ENCODE measurements around the gene TRAF4. TPM values are rescaled to one million over a fixed set of nuclear protein-coding genes. Genes with fewer than 3 reads are reported as not detected.

The TRAF4 gene
- total and polyA plus RNA-seq, 10 of the 15 experiments (the other 5 are each of a cell fraction or from before 2014, with no cell fraction given), result 3.7 to 197 (median 66.4) TPM

GRCh38 chr17:28710861-28711722 is 32.7 kb upstream of the TRAF4 start (continued):
- TF ChIP-seq ELK1 (IDR thresholded peaks at IDR 0.05; ENCODE audit: low read depth, low read length), result no peak

- TSS peak; percentile 64 for BruUV-seq (replicated peaks)
- ChIA-PET RAD21 (ENCODE audit: unreplicated experiment) (interaction anchor here (0.7 to 3.4 kb wide), 13 partner anchors 8 to 406 kb away, joined by 3 to 20 read pairs (median 5); partner anchors contain the start of genes BLTP2, PIGS, RPL23A and SDF2), SMC1A (ENCODE audit: uncharacterized antibody, unreplicated experiment) (interaction anchor here (0.6 to 2.6 kb wide), 12 partner anchors 8 to 161 kb away, joined by 3 to 13 read pairs (median 4); partner anchors contain the start of genes RPL23A, SDF2, SUPT6H and TLCD1), POLR2A (interaction anchor here (0.6 to 3.5 kb wide), 20 partner anchors 8 to 633 kb away, joined by 3 to 29 read pairs (median 5); partner anchors contain the start of genes ALDOC, BLTP2, RPL23A and SDF2), CTCF (interaction anchor here (0.6 to 3.1 kb wide), 9 partner anchors 9 to 92 kb away, joined by 3 to 18 read pairs (median 4); partner anchors contain the start of gene TLCD1)
- 2% methylated on average over 18 of the region's 20 CpGs for WGBS (ENCODE audit: insufficient coverage, insufficient replicate concordance, low lambda C conversion rate, missing lambda C conversion rate)
- peak within 1 kb of the TSS; percentile 61 for H3K27ac ChIP-seq (ENCODE audit: control insufficient read depth, insufficient read depth)
- DNase-seq (ENCODE audit: low read depth, low spot score), result no peak
- H3K9ac ChIP-seq (ENCODE audit: control insufficient read depth, insufficient read depth, low read length), result peak within 1 kb of the TSS; percentile 72
- in situ Hi-C loops (cut with MboI) (no loop called here), intact Hi-C loops (cut with micrococcal nuclease; ENCODE audit: unreplicated experiment) (loop anchor here (2.0 to 10.0 kb wide), 2 partner anchors 65 to 157 kb away; partner anchors contain the start of gene UNC119)
- H3K36me3 ChIP-seq (ENCODE audit: control insufficient read depth in 2 of 2, insufficient read depth in 2 of 2, low read length in 1 of 2), result no peaks in the 10 kb centered on the region; a peak in 1 of 4 replicates
- ATAC-seq, result peak; percentile 49
- H2AFZ ChIP-seq (ENCODE audit: control insufficient read depth, low read depth, low read length), result peak within 1 kb of the TSS; percentile 93
- H4K20me1 ChIP-seq (ENCODE audit: control insufficient read depth, insufficient read depth), result no peaks in the 10 kb centered on the region
- peak within 1 kb of the TSS; percentile 73 for H3K4me3 ChIP-seq
- no peaks in the 10 kb centered on the region for H3K27me3 ChIP-seq (replicated peaks in 1 of 2; ENCODE audit: control insufficient read depth in 2 of 2, insufficient read depth in 2 of 2, low read length in 1 of 2)
- peaks cover 9% of the 10 kb centered on the region for H3K4me1 ChIP-seq (ENCODE audit: control insufficient read depth, insufficient read depth, low read length)
- no peaks in the 10 kb centered on the region for H3K79me2 ChIP-seq (ENCODE audit: control insufficient read depth, insufficient read depth, low read length)
- H3K4me2 ChIP-seq (ENCODE audit: control insufficient read depth, insufficient read depth), result peak within 1 kb of the TSS; percentile 95
- TF ChIP-seq CBFB (IDR thresholded peaks at IDR 0.05; ENCODE audit: low read depth) (0 out of 2 replicates have a peak, but pooled peaks have one; percentile 2), LARP7 (IDR thresholded peaks at IDR 0.05) (0 out of 2 replicates have a peak, but pooled peaks have one; percentile 28), HSF1 (IDR thresholded peaks at IDR 0.05; ENCODE audit: low read depth, low read length) (no peak), SMARCA5 (IDR thresholded peaks at IDR 0.05) (0 out of 2 replicates have a peak, but pooled peaks have one; percentile 33), CHD1 (IDR thresholded peaks at IDR 0.05; ENCODE audit: low read depth, low read length) (no peak), NKRF (conservative IDR thresholded peaks at IDR 0.05) (0 out of 2 replicates have a peak, but pooled peaks have one; percentile 10), POLR2A (IDR thresholded peaks at IDR 0.05; ENCODE audit: low read depth, low read length) (peak; percentile 7; the same call in 1 of the 2 replicates), CREB1 (IDR thresholded peaks at IDR 0.05; ENCODE audit: low read depth) (0 out of 2 replicates have a peak, but pooled peaks have one; percentile 1), MEF2A (IDR thresholded peaks at IDR 0.05; ENCODE audit: insufficient read depth, low read depth, low read length) (no peak), EZH2 (IDR thresholded peaks at IDR 0.05; ENCODE audit: borderline replicate concordance, control insufficient read depth, low read depth, low read length) (no peak), DPF2 (IDR thresholded peaks at IDR 0.05) (no peak), PAX5 (IDR thresholded peaks at IDR 0.05; ENCODE audit: borderline replicate concordance, low read depth, low read length) (no peak)
- no peak for FAIRE-seq
- H3K9me3 ChIP-seq (replicated peaks; ENCODE audit: control insufficient read depth, insufficient read depth, low read length), result no peaks in the 10 kb centered on the region
These were observed 32.1 kb upstream of the TRAF4 start, which contains the start of gene PROCA1 for GRCh38 chr17:28711723-28712031. Gene PROCA1, minus strand, starts transcription at chr17:28711888. Its CDS starts 228 bp downstream, at chr17:28711660.
